HG02840 (cell line): ENCODE data around the gene POP7.
A peak's percentile ranks its signal among the peaks of the same experiment; 100 is the strongest.
"Not testable (repeated sequence)": the region's sequence is repeated elsewhere in the genome, so short reads cannot be mapped to it uniquely, and the experiment has no call there.

ENCODE experiments used
- ATAC-seq: cut with Tn5 transposase; IDR thresholded peaks from one replicate; pipeline ENCODE4 v1.9.1; 2021; ENCODE audit warnings: mild to moderate bottlenecking, moderate library complexity, moderate number of reproducible peaks; ENCODE audit not compliant: unreplicated experiment, low FRiP score

The POP7 gene

DNA sequence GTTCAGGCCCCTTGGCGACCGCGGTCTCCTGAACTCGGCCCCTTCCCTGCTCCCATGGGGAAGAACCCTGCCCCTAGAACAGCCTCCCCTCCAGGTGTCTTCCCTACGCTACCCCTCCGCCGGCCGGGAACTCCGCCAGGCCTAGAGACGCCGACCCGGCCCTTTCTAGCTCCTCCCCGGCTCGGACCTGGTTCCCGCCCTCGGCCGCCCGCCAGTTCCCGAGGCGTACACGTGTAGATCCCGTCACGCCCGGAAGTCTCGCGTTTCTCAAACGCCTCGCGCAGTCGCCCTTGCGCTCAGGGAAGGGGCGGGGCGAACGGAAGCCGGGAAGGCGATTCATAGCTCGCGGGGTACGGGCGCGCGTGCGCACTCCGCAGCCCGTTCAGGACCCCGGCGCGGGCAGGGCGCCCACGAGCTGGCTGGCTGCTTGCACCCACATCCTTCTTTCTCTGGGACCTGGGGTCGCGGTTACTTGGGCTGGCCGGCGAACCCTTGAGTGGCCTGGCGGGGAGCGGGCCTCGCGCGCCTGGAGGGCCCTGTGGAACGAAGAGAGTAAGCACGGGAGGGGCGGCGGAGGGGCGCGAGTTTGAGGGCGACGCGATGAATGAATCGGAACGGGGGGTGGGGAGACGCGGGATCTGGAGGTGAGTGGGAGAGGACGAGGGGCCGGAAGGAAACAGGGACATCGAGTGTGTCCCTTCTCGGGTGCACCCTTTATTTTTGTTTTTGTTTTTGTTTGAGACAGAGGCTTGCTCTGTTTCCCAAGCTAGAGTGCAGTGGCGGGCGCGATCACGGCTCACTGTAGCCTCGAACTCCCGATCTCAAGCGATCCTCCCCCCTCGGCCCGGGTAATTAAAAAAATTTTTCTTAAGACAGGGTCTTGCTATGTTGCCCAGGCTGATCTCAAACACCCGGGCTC is at the start of gene POP7:
Gene POP7, plus strand, starts transcription at position 369 of the 919 bp plus-strand sequence. CDS start 710 bp downstream, outside the sequence.
- peak; percentile 85 for ATAC-seq

DNA sequence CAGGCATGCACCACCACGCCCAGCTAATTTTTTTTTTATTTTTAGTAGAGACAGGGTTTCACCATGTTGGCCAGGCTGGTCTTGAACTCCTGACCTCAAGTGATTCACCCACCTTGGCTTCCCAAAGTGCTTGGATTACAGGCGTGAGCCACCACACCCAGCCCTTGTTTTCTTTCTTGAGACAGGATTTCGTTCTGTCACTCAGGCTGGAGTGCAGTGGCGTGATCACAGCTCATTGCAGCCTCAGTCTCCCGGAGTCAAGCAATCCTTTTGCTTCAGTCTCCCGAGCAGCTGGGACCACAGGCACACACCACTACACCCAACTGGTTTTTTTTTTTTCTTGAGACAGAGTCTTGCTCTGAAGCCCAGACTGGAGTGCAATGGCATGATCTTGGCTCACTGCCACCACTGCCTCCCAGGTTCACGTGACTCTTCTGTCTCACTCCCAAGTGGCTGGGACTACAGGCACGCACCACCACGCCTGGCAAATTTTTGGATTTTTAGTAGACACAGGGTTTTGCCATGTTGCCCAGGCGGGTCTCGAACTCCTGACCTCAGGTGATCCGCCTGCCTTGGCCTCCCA is 43.6 kb upstream of the POP7 start:
- not testable (repeated sequence) for ATAC-seq

DNA sequence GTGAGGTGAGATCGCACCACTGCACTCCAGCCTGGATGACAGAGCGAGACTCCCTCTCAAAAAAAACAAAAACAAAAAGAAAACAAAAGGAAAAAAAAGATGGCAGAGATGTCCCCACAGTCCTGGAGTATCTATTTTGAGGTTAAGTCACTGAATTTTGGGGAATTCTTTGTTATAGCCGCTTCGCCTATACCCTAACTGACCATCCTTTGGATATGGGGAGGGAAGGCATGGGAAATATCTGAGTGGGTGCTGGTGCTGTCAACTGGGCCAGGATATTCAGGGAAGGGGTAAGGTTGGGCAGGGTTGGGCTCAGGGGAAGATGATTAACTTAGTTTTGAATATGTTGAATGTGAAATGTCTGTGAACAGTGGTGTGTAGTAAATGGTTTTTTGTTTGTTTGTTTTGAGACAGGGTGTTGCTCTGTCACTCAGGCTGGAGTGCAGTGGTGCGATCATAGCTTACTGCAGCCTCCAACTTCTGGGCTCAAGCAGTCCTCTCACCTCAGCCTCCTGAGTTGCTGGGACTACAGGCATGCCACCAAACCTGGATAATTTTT is 40.7 kb upstream of the POP7 start:
- ATAC-seq = no peak

DNA sequence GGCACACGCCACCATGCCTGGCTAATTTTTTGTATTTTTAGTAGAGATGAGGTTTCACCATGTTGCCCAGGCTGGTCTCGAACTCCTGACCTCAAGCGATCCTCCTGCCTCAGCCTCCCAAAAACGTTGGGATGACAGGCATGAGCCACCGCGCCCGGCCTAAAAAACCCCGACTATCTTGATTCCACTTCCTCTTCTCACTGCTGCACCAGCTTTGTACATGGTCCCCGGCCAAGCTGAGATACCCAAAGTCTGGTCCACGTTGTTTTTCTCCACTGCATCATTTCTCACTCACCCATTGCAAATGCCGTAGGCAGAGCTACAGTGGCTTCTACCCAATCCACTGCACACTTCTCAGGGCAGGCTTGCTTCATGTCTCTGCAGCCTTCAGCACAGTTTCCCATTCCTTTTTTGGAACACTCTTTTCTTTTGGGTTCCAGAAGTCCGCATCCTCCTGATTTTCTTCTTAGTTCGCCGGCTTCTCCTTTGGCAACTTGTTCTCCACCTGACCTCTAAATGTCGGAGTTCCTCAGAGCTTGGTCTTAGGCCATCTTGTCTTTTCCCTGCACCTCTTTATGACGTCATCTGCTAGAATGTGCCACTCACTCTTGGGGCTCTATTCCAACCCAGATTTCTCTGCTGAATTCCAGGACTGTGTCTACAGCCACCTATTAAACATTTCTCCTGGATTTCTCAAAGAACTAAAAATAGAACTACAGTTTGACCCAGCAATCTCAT is 38.4 kb upstream of the POP7 start:
- ATAC-seq = no peak

DNA sequence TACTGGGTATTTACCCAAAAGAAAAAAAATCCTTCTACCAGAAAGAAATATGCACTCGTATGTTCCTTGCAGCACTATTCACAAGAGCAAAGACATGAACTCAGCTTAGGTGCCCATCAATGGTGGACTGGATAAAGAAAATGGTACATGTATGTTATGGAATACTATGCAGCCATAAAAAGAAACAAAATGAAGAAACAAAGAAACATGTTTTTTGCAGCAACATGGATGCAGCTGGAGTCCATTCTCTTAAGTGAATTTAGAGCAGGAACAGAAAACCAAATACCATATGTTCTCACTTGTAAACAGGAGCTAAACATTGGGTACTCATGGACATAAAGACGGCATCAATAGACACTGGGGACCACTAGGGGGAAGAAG is 37.9 kb upstream of the POP7 start:
- ATAC-seq = no peak

DNA sequence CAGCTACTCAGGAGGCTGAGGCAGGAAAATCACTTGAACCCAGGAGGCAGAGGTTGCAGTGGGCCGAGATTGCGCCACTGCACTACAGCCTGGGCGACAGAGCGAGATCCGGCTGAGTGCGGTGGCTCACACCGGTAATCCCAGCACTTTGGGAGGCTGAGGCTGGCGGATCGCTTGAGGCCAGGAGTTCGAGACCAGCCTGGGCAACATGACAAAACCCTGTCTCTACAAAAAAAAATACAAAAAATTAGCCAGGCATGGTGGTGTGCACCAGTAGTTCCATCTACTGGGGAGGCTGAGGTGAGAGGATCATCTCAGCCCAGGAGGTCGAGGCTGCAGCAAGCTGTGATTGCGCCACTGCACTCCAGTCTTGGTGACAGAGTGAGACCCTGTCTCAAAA is 36.8 kb upstream of the POP7 start:
- ATAC-seq = not testable (repeated sequence)

DNA sequence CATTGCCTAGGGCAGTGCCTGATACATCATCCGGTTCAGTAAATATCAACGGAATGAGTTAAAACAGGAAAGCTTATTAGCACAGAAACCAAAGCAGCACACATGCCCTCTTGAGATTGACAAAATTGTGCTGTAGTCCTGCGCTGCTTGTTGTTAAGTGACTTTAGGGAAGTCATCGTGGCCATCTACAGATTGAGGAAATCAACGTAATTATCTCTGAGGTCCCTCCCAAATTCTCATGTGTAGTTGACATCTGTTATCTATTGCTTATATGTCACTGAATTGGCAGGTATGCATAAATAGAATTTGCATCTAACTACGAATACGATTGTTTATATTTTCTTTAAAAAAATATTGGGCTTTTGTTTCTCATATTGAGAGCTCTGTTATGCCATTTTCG is 35.8 kb upstream of the POP7 start:
- ATAC-seq = no peak

DNA sequence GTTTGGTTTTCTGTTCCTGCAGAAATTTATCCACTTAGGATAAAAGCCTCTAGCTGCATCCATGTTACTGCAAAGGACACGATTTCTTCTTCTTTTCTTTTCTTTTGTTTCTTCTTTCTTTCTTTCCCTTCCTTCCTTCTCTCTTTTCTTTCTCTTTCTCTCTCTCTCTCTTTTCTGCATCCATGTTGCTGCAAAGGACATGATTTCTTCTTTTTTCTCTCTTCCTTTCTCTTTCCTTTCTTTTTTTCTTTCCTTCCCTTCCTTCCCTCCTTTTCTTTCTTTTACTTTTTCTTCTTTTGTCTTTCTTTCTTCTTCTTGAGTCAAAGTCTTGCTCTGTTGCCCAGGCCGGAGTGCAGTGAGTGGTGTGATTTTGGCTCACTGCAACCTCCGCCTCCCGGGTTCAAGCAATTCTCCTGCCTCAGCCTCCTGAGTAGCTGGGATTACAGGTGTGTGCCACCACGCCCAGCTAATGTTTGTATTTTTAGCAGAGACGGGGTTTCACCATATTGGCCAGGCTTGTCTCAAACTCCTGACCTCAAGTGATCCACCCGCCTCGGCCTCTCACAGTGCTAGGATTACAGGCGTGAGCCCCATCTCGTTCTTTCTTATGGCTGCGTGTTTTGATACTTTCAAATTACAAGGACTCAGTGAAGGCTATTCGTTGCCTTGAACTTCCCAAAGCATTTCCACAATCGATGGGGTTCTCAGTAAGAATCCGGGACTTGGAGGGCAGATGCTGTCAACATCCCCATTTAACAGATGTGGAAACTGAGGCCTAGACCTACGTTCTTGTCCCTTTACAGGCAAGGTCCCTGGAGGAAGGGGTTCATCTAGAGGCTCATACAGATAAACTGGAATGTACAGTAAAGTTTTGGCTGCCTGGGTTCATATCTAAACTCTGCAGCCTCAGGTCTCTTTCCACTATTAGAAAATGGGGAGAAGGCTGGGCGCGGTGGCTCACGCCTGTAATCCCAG is 34.3 kb upstream of the POP7 start:
- no peak for ATAC-seq

DNA sequence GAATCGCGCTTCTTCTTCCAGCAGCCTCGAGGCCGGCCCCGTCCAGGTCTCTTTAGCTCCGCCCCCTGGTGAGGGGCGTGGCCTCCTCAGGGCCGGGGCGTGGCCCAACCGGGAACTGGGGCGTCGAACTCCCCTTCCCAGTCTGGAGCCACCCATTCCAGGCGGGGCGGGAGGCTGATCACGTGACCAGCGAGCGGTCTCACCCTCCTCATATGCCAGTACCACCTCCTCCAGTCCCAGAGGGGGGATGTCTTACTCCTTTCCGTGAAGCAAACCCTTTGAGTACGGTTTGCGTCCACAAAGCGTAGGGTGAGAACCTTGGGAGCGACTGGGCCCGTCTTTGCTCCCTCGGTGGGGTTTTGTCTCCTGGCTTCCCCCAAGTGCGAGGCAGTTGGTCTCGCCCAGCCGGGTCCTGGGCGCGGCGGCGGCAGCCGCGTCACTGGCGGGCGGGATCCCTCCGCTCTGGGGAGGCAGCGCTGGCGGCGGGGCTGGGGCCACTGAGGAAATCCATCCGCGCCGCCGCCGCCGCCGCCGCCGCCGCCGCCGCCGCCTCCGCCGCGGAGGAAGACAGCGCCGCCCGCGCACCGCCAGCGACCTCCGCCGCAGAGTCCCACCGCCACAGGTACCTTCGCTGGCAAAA is 32.5 kb upstream of the POP7 start, which contains the start of gene GNB2:
Gene GNB2, plus strand, starts transcription at position 439 of the 640 bp plus-strand sequence. CDS start 2,526 bp downstream, outside the sequence.
- ATAC-seq = peak; percentile 66

DNA sequence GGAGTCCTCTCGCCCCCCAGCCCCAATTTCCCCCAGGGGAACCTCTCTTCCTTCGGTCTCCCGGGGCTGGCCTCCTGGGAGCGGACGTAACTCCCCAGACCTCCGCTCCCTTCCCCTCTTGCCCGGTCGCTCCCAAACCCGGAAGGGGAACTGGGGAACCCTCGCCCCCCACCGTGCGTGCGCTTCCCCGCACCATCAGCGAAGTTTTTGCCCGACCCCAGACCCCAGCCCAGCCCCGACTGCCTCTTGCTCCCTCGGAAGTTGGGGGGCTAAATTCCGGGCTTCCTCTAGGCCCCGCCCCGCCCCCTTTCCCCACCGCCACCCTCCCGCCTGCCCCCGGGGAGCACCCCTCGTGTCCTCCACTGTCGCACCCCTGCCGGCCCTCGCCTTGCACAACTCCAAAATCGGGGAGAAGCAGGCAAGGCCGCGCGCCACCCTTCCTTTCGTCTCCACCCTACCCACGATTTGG is 31.9 kb upstream of the POP7 start:
- peak; percentile 1 for ATAC-seq

DNA sequence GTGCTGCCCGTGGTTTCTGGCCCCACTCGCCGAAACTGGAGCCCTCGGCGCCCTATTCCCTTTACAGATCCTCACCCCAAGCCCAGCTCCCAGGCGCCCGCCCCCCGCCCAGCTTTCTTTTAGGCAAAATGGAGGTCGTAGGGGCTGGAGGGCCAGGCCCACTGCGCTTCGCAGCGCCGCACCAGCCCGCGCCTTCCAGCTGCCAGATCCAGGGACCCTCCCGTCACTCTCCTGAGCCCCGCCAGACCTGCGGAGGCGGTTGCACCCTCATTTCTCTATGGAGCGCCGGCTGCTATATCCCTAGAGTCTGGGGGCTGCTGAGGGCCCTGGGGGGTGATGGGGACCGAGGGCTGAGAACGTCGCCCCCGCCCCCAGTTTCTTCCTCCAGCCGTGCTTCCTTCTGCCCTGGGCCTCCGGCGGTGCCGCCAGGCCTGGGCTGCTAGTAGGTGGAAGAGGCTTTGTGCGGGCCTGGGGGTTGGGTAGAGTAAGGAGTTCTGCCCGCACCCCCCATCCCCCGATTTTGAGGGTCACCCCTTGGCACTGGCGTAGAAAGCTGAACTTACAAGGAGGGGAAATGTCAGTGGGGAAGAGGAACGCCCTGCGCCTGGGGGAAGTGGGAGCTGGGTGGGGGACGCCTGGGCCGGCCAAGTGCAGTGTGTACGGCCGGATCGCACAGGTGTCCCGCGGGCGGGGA is 31.4 kb upstream of the POP7 start:
- ATAC-seq = no peak

DNA sequence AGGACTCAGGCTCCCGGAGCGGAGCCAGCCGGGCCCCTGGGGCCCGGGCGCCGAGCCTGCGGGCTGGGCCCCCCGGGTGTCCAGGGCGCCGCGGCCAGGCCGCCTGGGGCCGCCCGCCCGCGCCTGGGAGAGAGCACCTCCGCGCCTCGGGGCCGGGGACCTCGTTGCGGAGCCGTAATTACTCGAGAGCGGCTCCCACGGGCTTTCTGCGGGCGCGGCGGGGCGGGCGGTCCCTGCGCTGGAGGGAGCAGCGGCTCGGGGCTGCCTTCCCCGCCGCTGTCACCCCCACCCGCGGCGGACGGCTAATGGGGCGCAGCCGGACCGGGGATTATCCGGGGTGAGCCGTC is 30.8 kb upstream of the POP7 start:
- ATAC-seq = no peak

DNA sequence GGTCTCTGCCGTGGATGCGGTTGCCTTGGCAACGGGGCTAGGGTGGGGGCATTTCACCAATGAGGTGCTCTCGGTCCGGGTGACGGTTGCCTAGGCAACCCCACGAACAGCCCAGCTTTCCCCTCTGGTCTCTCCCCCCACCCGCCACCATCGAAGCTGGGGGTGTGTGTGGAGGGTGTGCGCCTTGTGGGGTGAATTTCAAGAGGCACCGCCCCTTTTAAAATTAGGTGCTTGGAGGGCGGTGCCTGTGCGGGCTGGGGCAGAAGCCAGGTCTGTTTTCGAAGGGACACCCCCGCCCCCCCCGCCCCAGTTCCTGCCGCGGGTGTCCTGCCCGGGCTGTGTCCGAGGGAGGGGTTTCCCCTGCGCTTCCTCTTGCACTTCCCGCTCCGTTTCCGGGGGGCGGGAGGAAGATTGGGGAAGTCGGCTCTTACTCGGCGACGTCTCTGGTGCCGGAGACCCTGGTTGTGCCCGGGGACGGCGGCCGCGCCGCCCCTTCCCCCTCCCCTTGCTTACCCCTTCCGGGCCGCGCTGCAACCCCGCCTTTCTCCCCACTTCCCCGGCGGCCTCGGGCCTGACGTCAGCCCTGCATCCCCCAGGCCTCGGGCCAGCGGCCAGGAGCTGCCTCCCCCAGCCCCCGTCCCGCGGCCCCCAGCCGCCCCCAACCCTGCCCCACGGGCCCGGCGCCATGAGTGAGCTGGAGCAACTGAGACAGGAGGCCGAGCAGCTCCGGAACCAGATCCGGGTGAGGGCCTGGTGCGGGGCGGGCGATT is 30.2 kb upstream of the POP7 start:
- ATAC-seq = peak; percentile 32

DNA sequence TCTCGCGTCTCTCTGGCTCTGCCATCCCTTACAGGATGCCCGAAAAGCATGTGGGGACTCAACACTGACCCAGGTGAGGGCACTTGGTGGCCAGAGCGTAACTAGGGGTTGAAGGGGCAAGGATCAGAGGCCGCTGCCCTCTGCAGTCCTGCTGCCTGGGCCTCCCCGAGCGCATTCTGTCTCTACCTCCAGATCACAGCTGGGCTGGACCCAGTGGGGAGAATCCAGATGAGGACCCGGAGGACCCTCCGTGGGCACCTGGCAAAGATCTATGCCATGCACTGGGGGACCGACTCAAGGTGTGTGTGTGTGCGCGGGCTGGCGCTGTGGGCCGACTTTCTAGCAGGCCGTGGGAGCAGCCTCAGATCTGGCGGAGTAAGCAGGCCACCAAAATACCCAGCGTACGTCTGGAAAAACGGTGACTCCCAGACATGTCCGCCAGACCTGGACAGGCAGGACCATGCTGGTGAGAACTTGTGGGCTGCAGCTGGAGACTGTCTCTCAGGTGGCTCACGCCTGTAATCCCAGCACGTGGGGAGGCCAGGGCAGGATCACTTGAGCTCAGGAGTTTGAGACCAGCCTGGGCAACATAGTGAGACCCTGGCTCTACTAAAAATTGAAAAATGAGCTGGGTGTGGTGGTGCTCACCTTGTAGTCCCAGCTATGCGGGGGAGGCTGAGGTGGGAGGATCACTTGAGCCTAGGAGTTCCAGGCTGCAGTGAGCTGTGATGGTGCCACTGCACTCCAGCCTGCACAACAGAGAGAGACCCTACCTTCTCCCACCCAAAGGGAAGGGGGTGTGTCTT is 29.2 kb upstream of the POP7 start:
- ATAC-seq = no peak

DNA sequence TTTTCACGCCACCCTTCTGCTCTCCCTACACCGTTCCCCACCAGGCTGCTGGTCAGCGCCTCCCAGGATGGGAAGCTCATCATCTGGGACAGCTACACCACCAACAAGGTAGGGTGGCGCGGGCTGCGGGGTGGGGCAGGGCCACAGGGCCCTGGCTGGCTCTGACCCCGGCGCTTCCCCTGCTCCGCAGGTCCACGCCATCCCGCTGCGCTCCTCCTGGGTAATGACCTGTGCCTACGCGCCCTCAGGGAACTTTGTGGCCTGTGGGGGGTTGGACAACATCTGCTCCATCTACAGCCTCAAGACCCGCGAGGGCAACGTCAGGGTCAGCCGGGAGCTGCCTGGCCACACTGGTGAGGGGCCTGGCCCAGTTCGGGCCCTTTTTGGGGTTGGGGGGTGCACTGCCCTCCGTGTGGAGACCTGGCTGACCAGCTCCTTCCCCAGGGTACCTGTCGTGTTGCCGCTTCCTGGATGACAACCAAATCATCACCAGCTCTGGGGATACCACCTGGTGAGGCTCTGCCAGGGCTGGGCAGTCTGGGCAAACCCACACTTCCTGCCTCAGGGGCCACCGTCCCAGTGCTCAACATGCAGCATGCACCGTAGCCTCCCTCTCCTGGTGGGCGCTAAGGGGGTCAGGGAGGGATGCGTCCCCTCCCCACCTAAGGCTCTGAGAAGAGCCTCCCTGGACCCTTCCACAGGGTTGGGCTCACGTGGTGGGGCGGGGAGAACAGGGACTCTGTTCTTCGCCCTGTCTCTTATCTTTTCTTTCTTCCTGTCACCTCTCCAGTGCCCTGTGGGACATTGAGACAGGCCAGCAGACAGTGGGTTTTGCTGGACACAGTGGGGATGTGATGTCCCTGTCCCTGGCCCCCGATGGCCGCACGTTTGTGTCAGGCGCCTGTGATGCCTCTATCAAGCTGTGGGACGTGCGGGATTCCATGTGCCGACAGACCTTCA is 28.3 kb upstream of the POP7 start:
- ATAC-seq = no peak
